ENCODE measurements around the gene BNC2. TPM values are rescaled to one million over a fixed set of nuclear protein-coding genes. Genes with fewer than 3 reads are reported as not detected.

Gene BNC2
- total RNA-seq, 1 experiment from 2014 or later: 43.6 TPM

DNA sequence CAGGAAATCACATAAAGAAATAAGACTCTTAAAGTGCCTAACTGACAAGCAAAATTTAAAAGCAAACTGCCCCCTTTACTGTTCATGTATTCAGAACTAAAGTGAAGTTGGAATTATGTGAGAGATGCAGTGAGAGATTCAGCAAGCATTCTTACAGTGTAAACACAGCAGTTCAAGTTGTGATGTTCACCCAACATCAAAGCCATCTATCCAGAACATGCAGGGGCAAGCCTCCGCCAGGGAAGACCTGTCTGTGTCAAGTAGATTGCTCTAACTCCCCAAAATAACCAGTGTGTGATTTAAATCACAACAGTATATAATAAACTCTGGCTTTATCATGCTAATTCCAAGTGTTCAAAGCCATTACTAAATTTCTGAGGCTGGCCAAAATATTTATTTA is 233.3 kb downstream of the BNC2 start:
- H3K14ac ChIP-seq (ENCODE audit: insufficient read depth, low read length): no peak overlapping the region
- no peak overlapping the region for H2BK5ac ChIP-seq (ENCODE audit: insufficient read length, low read length)
- no peak overlapping the region for H2BK12ac ChIP-seq (ENCODE audit: insufficient read length, low read depth, low read length)
- H4K8ac ChIP-seq (replicated peaks; ENCODE audit: insufficient read length, low read depth, low read length): no peak overlapping the region
- H4K20me1 ChIP-seq (ENCODE audit: control insufficient read depth, insufficient read depth, insufficient read length): no peaks in the 10 kb centered on the region
- H4K91ac ChIP-seq (ENCODE audit: insufficient read length, low read depth, low read length): no peak overlapping the region
- no peak overlapping the region for H3T11ph ChIP-seq (ENCODE audit: low read length)
- H3K79me2 ChIP-seq (ENCODE audit: insufficient read depth, low read length): no peaks in the 10 kb centered on the region
- no CpG with 5 or more reads among the region's 1 CpG for WGBS (ENCODE audit: extremely low coverage, insufficient read length, low lambda C conversion rate)
- no peak overlapping the region for H3K4me2 ChIP-seq (ENCODE audit: insufficient read depth, insufficient read length, low read length)
- Mint-ChIP-seq H3K4me1 (peaks cover 23 to 29% of the 10 kb centered on the region in 2 experiments), H3K36me3 (ENCODE audit: insufficient read depth in 1 of 3, low read depth in 3 of 3) (no peaks in the 10 kb centered on the region), H3K27ac (peak overlapping the region in 2 of 3 experiments; percentile 17 to 95; a peak in 4 of 7 replicates), H3K4me3 (no peak overlapping the region), H3K27me3 (ENCODE audit: low read depth) (no peaks in the 10 kb centered on the region), H3K9me3 (no peaks in the 10 kb centered on the region)
- DNase-seq: no peak
- H3K23me2 ChIP-seq (ENCODE audit: insufficient read length, low read depth, low read length, poor library complexity, severe bottlenecking): no peaks in the 10 kb centered on the region
- no peak overlapping the region for H4K5ac ChIP-seq (ENCODE audit: insufficient read length, low read depth, low read length)
- H3K27me3 ChIP-seq (ENCODE audit: insufficient read depth, low read length): no peaks in the 10 kb centered on the region
- peaks cover 2% of the 10 kb centered on the region; the same call in 1 of the 2 replicates for H3K4me1 ChIP-seq (ENCODE audit: insufficient read depth, low read length)
- no peak overlapping the region for H2BK20ac ChIP-seq (ENCODE audit: low read depth, low read length, poor library complexity, severe bottlenecking)
- H3K9me3 ChIP-seq (ENCODE audit: control insufficient read depth, low read depth, low read length): no peaks in the 10 kb centered on the region
- H2BK15ac ChIP-seq (ENCODE audit: low read depth, low read length): no peak overlapping the region
- no peak overlapping the region for H2BK120ac ChIP-seq (ENCODE audit: low read depth, low read length, poor library complexity, severe bottlenecking)
- H3K4ac ChIP-seq (ENCODE audit: low read depth, low read length): no peak overlapping the region
- H3K18ac ChIP-seq (ENCODE audit: insufficient read length, low read depth, low read length): no peak overlapping the region
- H2AFZ ChIP-seq (ENCODE audit: low read length): no peak overlapping the region
- no peak overlapping the region for H3K56ac ChIP-seq (ENCODE audit: insufficient read length, low read depth, low read length)
- H3K23ac ChIP-seq (ENCODE audit: insufficient read length, low read depth, low read length): no peak overlapping the region
- TF ChIP-seq, protein P1, sequence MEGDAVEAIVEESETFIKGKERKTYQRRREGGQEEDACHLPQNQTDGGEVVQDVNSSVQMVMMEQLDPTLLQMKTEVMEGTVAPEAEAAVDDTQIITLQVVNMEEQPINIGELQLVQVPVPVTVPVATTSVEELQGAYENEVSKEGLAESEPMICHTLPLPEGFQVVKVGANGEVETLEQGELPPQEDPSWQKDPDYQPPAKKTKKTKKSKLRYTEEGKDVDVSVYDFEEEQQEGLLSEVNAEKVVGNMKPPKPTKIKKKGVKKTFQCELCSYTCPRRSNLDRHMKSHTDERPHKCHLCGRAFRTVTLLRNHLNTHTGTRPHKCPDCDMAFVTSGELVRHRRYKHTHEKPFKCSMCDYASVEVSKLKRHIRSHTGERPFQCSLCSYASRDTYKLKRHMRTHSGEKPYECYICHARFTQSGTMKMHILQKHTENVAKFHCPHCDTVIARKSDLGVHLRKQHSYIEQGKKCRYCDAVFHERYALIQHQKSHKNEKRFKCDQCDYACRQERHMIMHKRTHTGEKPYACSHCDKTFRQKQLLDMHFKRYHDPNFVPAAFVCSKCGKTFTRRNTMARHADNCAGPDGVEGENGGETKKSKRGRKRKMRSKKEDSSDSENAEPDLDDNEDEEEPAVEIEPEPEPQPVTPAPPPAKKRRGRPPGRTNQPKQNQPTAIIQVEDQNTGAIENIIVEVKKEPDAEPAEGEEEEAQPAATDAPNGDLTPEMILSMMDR (conservative IDR thresholded peaks at IDR 0.05): no peak
- H3K27ac ChIP-seq (ENCODE audit: insufficient read length, low read depth, low read length): no peak overlapping the region
- H3K9ac ChIP-seq (ENCODE audit: extremely low read depth, insufficient read length, low read length): no peak overlapping the region
- peaks cover 3% of the 10 kb centered on the region for H3K79me1 ChIP-seq (ENCODE audit: insufficient read depth, low read depth, low read length, poor library complexity, severe bottlenecking)
- H2AK5ac ChIP-seq (ENCODE audit: insufficient read length, low read length): no peak overlapping the region

Data from H9 (cell line).